Parathyroid adenoma (tissue), 2 donors: ENCODE data around the gene TAOK3.

Experiments
- H2AFZ ChIP-seq: fragments of 300-600 bp; sonication (generic); one replicate; pipeline ENCODE4 v1.7.0; 2017; ENCODE audit warnings: antibody characterized with exemption, mild to moderate bottlenecking
- H3K27ac ChIP-seq: fragments of 300-600 bp; sonication (generic); one replicate; pipeline ENCODE4 v1.7.0; 2017
- H3K27me3 ChIP-seq: fragments of 300-600 bp; sonication (generic); one replicate; pipeline ENCODE4 v1.7.0; 2017; ENCODE audit warnings: low read length; ENCODE audit not compliant: control insufficient read depth, insufficient read depth
- H3K36me3 ChIP-seq: fragments of 300-600 bp; sonication (generic); one replicate; pipeline ENCODE4 v1.7.0; 2017; ENCODE audit warnings: low read length; ENCODE audit not compliant: control insufficient read depth, insufficient read depth
- H3K4me1 ChIP-seq: fragments of 300-600 bp; sonication (generic); one replicate; pipeline ENCODE4 v1.7.0; 2017; ENCODE audit warnings: control low read depth
- H3K4me2 ChIP-seq: fragments of 300-600 bp; sonication (generic); one replicate; pipeline ENCODE4 v1.7.0; 2017; ENCODE audit warnings: low read length
- H3K4me3 ChIP-seq: fragments of 300-600 bp; sonication (generic); one replicate; pipeline ENCODE4 v1.7.0; 2017; ENCODE audit warnings: low read depth, low read length
- H3K79me2 ChIP-seq: fragments of 300-600 bp; sonication (generic); one replicate; pipeline ENCODE4 v1.7.0; 2017; ENCODE audit warnings: control low read depth
- H3K9ac ChIP-seq: fragments of 300-600 bp; sonication (generic); one replicate; pipeline ENCODE4 v1.7.0; 2017; ENCODE audit warnings: mild to moderate bottlenecking
- H3K9me3 ChIP-seq: fragments of 300-600 bp; sonication (generic); one replicate; pipeline ENCODE4 v1.7.0; 2017; ENCODE audit warnings: low read length; ENCODE audit not compliant: control insufficient read depth
- CTCF ChIP-seq: fragments of 300-600 bp; sonication (generic); IDR thresholded peaks from one replicate; pipeline ENCODE4 v1.7.0; 2017; ENCODE audit warnings: antibody characterized with exemption, mild to moderate bottlenecking
- donor health status: primary hyperparathyroidism.

The TAOK3 gene

DNA sequence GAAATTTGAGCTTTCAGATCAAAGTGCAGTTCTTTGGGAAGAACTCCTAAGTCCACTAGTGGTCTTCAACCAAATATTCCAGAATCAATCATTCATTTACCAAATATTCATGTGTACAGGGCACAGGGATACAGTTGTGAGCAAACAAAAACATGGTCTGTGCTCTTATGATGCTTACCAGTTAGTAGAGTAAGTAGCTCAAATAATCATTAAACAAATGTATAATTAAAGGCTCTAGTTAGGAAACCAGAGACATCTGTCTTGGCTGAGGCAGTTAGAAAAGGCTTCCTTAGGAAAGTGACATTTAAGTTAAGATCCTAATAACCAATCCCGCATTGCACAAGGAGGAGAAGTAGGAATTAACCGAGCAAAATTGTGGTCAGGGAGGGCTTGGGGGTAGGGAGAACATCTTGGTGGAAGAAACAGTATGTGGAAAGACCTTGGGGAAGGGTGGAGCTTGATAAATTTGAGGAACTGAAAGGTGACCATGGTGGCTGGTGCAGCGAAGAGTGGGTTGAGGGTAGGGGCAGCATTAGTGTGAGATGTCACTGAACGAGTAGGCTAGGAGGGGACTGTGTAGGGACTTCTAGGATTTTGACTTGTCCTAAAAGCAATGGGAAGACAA is 196.8 kb downstream of the TAOK3 start:
- H2AFZ ChIP-seq: no peak overlapping the region
- no peak overlapping the region for H3K4me3 ChIP-seq
- no peaks in the 10 kb centered on the region for H3K9me3 ChIP-seq
- H3K9ac ChIP-seq: no peak overlapping the region
- no peak overlapping the region for H3K27ac ChIP-seq
- H3K79me2 ChIP-seq: peaks cover 3% of the 10 kb centered on the region
- no peak for TF ChIP-seq CTCF
- H3K4me2 ChIP-seq: no peak overlapping the region
- no peaks in the 10 kb centered on the region for H3K36me3 ChIP-seq
- no peaks in the 10 kb centered on the region for H3K27me3 ChIP-seq
- H3K4me1 ChIP-seq: no peaks in the 10 kb centered on the region

DNA sequence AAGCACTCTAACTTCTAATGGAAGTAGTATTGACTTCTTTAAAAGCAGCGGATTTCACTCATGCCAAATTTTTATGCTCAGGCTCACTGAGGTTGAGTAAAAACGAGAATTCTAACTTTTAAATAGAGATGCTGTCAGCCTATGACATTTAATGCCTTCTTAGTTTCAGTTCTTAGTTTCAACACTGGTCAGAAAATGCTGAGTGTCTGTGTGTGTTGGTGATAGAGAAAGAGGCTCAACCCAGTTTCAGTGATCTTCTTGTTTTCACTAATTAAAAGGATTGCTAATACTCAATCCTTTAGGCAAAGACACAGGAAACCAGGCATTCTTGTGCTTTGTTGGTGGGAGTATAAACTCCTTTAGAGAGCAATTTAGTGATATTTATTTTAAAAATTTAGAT is 205.8 kb downstream of the TAOK3 start:
- Histone ChIP-seq H3K27ac (no peak overlapping the region), H3K4me2 (no peak overlapping the region), H3K4me3 (no peak overlapping the region), H3K36me3 (no peaks in the 10 kb centered on the region), H3K9ac (no peak overlapping the region), H3K27me3 (no peaks in the 10 kb centered on the region), H3K9me3 (no peaks in the 10 kb centered on the region), H3K4me1 (no peaks in the 10 kb centered on the region), H3K79me2 (peaks cover 3% of the 10 kb centered on the region), H2AFZ (no peak overlapping the region)
- TF ChIP-seq CTCF: no peak

DNA sequence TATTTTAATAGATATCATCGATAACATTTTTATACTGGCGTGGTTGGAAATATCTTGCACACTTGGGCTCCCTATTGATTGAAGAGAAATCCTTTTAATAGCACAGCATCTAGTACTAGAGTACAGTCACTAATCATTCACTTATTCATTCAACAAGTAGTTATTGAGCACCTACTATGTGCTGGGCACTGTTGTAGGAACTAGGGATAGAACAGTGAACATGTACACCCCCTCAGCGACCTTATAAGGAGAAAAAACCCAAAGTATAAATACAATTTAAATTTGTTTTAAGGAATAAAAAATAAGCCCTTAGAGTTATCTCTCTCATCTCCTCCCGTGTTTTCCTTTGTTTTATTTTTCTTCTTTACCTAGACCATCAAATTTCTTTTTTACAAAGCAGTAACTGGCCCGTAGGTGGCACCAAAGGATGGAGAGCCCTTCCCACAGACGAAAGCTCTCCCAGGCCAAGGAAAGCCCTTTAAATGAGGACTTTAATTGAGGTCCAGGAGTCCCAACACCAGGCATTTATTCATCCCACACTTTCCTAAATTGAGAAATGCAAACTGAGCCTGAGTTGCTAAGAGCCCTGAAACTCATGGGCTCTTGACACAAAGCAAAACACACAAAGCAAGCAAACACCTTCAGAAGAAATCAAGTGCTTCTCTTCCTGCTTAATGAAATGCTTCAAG is 207.8 kb downstream of the TAOK3 start:
- no peaks in the 10 kb centered on the region for H3K4me1 ChIP-seq
- no peak overlapping the region for H3K4me3 ChIP-seq
- H3K27ac ChIP-seq: no peak overlapping the region
- no peaks in the 10 kb centered on the region for H3K79me2 ChIP-seq
- H3K36me3 ChIP-seq: no peaks in the 10 kb centered on the region
- H3K27me3 ChIP-seq: no peaks in the 10 kb centered on the region
- H3K4me2 ChIP-seq: no peak overlapping the region
- H3K9me3 ChIP-seq: no peaks in the 10 kb centered on the region
- peak overlapping the region; percentile 22 for H2AFZ ChIP-seq
- no peak overlapping the region for H3K9ac ChIP-seq
- peak; percentile 71 for TF ChIP-seq CTCF

DNA sequence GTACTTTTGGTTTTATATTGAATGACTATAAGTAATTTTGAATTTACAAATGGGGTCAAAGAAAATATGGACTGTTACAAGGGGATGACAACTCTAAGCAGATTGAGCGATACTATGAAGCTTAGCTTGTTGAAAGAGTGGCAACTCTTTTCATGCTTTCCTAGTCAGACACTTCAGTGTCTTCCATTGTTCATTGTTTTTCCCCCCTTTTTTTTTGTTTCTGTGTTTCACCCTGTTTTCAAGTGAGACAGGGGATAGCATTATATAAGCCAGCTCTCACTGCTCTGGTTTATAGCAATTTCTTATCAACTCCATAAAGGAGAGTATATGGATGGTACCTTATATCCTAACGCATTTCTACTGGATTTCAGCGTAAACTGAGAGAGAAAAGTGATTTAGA is 212.2 kb downstream of the TAOK3 start:
- no peaks in the 10 kb centered on the region for H3K36me3 ChIP-seq
- no peak overlapping the region for H3K9ac ChIP-seq

More for the DNA sequence above, 212.2 kb downstream of the TAOK3 start:
- no peak overlapping the region for H3K4me3 ChIP-seq
- H3K27ac ChIP-seq: no peak overlapping the region
- H3K4me2 ChIP-seq: no peak overlapping the region
- H3K27me3 ChIP-seq: no peaks in the 10 kb centered on the region
- no peaks in the 10 kb centered on the region for H3K4me1 ChIP-seq
- no peaks in the 10 kb centered on the region for H3K9me3 ChIP-seq
- H2AFZ ChIP-seq: no peak overlapping the region
- no peaks in the 10 kb centered on the region for H3K79me2 ChIP-seq
- no peak for TF ChIP-seq CTCF
